Measurements from ENCODE around the gene PRCP.

GRCh38 chr11:82848829-82849228, 51.4 kb downstream of the PRCP start:
- no peak for TF ChIP-seq POLR2A (IDR thresholded peaks at IDR 0.05)
- TF ChIP-seq CTCF (IDR thresholded peaks at IDR 0.05) = no peak

All from Peyer's patch (tissue), 4 donors.